Inferior parietal cortex (tissue), 1 donor: ENCODE data around the gene RAB20.
"Not testable (repeated sequence)": the region's sequence is repeated elsewhere in the genome, so short reads cannot be mapped to it uniquely, and the experiment has no call there.

Experiments
- DNase-seq: peaks from one replicate; pipeline ENCODE4 v3.0.0-alpha.2; 2016; ENCODE audit errors: extremely low spot score

RAB20 gene

GRCh38 chr13:110554946-110555345, 6.6 kb downstream of the RAB20 start:
- DNase-seq = no peak

- no peak for DNase-seq
Measured at GRCh38 chr13:110554227-110554836, 7.2 kb downstream of the RAB20 start.

GRCh38 chr13:110553417-110553816, 8.1 kb downstream of the RAB20 start:
- DNase-seq = no peak

GRCh38 chr13:110552767-110553166, 8.8 kb downstream of the RAB20 start:
- no peak for DNase-seq

- DNase-seq = no peak
Measured at GRCh38 chr13:110551284-110551683, 10.2 kb downstream of the RAB20 start.

GRCh38 chr13:110549795-110550160, 11.7 kb downstream of the RAB20 start:
- DNase-seq = no peak

GRCh38 chr13:110548891-110549794, 12.4 kb downstream of the RAB20 start:
- no peak for DNase-seq

GRCh38 chr13:110546926-110547325, 14.6 kb downstream of the RAB20 start:
- no peak for DNase-seq

- no peak for DNase-seq
Measured at GRCh38 chr13:110546378-110546777, 15.1 kb downstream of the RAB20 start.

GRCh38 chr13:110542169-110542796, 19.2 kb downstream of the RAB20 start:
- DNase-seq = no peak

GRCh38 chr13:110541526-110541920, 20.0 kb downstream of the RAB20 start:
- DNase-seq = no peak

- DNase-seq = no peak
Measured at GRCh38 chr13:110540871-110541525, 20.5 kb downstream of the RAB20 start.

- no peak for DNase-seq
Measured at GRCh38 chr13:110539894-110540293, 21.6 kb downstream of the RAB20 start.

- no peak for DNase-seq
Measured at GRCh38 chr13:110538632-110539031, 22.9 kb downstream of the RAB20 start.

- no peak for DNase-seq
Measured at GRCh38 chr13:110536006-110536693, 25.4 kb downstream of the RAB20 start.

GRCh38 chr13:110535526-110535925, 26.0 kb downstream of the RAB20 start:
- no peak for DNase-seq

- DNase-seq = no peak
Measured at GRCh38 chr13:110533771-110534670, 27.5 kb downstream of the RAB20 start.

GRCh38 chr13:110532258-110532657, 29.3 kb downstream of the RAB20 start:
- DNase-seq = not testable (repeated sequence)

GRCh38 chr13:110531671-110532083, 29.8 kb downstream of the RAB20 start:
- DNase-seq = no peak

GRCh38 chr13:110531100-110531499, 30.4 kb downstream of the RAB20 start:
- DNase-seq = no peak
